ENCODE results near the gene SPATA22.
"Not testable (repeated sequence)": the region's sequence is repeated elsewhere in the genome, so short reads cannot be mapped to it uniquely, and the experiment has no call there.

The SPATA22 gene

GRCh38 chr17:3501344-3501743, 29.7 kb upstream of the SPATA22 start:
- peaks cover 9% of the 10 kb centered on the region for H3K27me3 Mint-ChIP-seq
- intact Hi-C loops (cut with micrococcal nuclease): no loop called here
- H3K4me1 Mint-ChIP-seq (ENCODE audit: low read depth): no peaks in the 10 kb centered on the region
- no peak overlapping the region for H3K4me3 Mint-ChIP-seq
- no peaks in the 10 kb centered on the region for H3K36me3 Mint-ChIP-seq (ENCODE audit: low read depth)
- peaks cover 5% of the 10 kb centered on the region for H3K9me3 Mint-ChIP-seq
- no peak overlapping the region for H3K27ac Mint-ChIP-seq

GRCh38 chr17:3497101-3497500, 25.5 kb upstream of the SPATA22 start:
- H3K36me3 Mint-ChIP-seq (ENCODE audit: low read depth): no peaks in the 10 kb centered on the region

GRCh38 chr17:3485481-3486068, 14.0 kb upstream of the SPATA22 start:
- Mint-ChIP-seq H3K4me1 (ENCODE audit: low read depth) (no peaks in the 10 kb centered on the region), H3K27me3 (peaks cover 17% of the 10 kb centered on the region)

More at GRCh38 chr17:3497101-3497500, 25.5 kb upstream of the SPATA22 start:
- Mint-ChIP-seq H3K4me3 (no peak overlapping the region), H3K27ac (no peak overlapping the region), H3K27me3 (peaks cover 10% of the 10 kb centered on the region), H3K9me3 (peaks cover 5% of the 10 kb centered on the region), H3K4me1 (ENCODE audit: low read depth) (no peaks in the 10 kb centered on the region)
- intact Hi-C loops (cut with micrococcal nuclease): no loop called here

GRCh38 chr17:3482852-3483251, 11.2 kb upstream of the SPATA22 start:
- Mint-ChIP-seq H3K4me1 (ENCODE audit: low read depth) (no peaks in the 10 kb centered on the region), H3K27ac (no peak overlapping the region), H3K27me3 (peaks cover 16% of the 10 kb centered on the region), H3K36me3 (ENCODE audit: low read depth) (no peaks in the 10 kb centered on the region), H3K4me3 (no peak overlapping the region), H3K9me3 (no peaks in the 10 kb centered on the region)
- intact Hi-C loops (cut with micrococcal nuclease): no loop called here

More at GRCh38 chr17:3485481-3486068, 14.0 kb upstream of the SPATA22 start:
- Mint-ChIP-seq H3K9me3 (no peaks in the 10 kb centered on the region), H3K36me3 (ENCODE audit: low read depth) (no peaks in the 10 kb centered on the region), H3K4me3 (no peak overlapping the region), H3K27ac (no peak overlapping the region)
- intact Hi-C loops (cut with micrococcal nuclease): no loop called here

GRCh38 chr17:3479988-3480387, 8.4 kb upstream of the SPATA22 start:
- H3K4me3 Mint-ChIP-seq: no peak overlapping the region
- no peaks in the 10 kb centered on the region for H3K36me3 Mint-ChIP-seq (ENCODE audit: low read depth)
- intact Hi-C loops (cut with micrococcal nuclease): no loop called here
- no peak overlapping the region for H3K27ac Mint-ChIP-seq
- H3K4me1 Mint-ChIP-seq (ENCODE audit: low read depth): peaks cover 6% of the 10 kb centered on the region
- peaks cover 10% of the 10 kb centered on the region for H3K27me3 Mint-ChIP-seq
- no peaks in the 10 kb centered on the region for H3K9me3 Mint-ChIP-seq

GRCh38 chr17:3475812-3476610, 4.4 kb upstream of the SPATA22 start, which contains the start of gene ASPA:
Gene ASPA, plus strand, starts transcription at chr17:3475997. Its CDS starts 163 bp downstream, at chr17:3476160.
- no peak within 1 kb of the TSS for H3K27ac Mint-ChIP-seq
- intact Hi-C loops (cut with micrococcal nuclease): no loop called here
- H3K4me1 Mint-ChIP-seq (ENCODE audit: low read depth): peaks cover 6% of the 10 kb centered on the region
- no peaks in the 10 kb centered on the region for H3K36me3 Mint-ChIP-seq (ENCODE audit: low read depth)
- H3K4me3 Mint-ChIP-seq: no peak within 1 kb of the TSS
- peaks cover 5% of the 10 kb centered on the region for H3K27me3 Mint-ChIP-seq
- H3K9me3 Mint-ChIP-seq: no peaks in the 10 kb centered on the region

GRCh38 chr17:3475251-3475685, 3.6 kb upstream of the SPATA22 start:
- Mint-ChIP-seq H3K4me1 (ENCODE audit: low read depth) (peaks cover 6% of the 10 kb centered on the region), H3K4me3 (no peak overlapping the region), H3K9me3 (no peaks in the 10 kb centered on the region), H3K27ac (no peak overlapping the region), H3K36me3 (ENCODE audit: low read depth) (no peaks in the 10 kb centered on the region), H3K27me3 (peaks cover 5% of the 10 kb centered on the region)
- intact Hi-C loops (cut with micrococcal nuclease): no loop called here

GRCh38 chr17:3474212-3474611, 2.6 kb upstream of the SPATA22 start:
- Mint-ChIP-seq H3K4me1 (ENCODE audit: low read depth) (peaks cover 6% of the 10 kb centered on the region), H3K27me3 (peaks cover 5% of the 10 kb centered on the region), H3K9me3 (no peaks in the 10 kb centered on the region), H3K27ac (no peak overlapping the region), H3K36me3 (ENCODE audit: low read depth) (no peaks in the 10 kb centered on the region), H3K4me3 (no peak overlapping the region)
- intact Hi-C loops (cut with micrococcal nuclease): no loop called here

DNA sequence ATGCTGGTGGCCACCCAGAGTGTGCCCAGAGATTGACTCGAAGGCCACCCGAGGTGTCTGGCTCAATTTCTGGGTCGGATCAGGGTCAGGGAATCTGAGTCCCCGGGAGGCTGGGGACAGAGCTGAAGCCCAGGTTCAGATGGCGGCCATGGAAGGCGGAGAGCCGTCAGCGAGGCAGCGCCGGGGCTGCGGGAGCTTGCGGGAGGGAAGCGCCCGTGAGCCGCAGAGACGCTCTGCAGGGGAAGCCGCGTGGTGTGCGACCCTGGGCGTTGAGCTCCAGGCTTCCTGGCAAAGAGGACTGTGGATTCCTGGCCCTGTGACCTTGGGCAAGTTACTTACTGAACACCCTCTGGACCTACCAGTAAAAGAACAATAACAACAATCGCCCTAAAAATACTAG, 518 bp upstream of the SPATA22 start:
- intact Hi-C loops (cut with micrococcal nuclease): no loop called here
- H3K9me3 Mint-ChIP-seq: no peaks in the 10 kb centered on the region
- H3K36me3 Mint-ChIP-seq (ENCODE audit: low read depth): no peaks in the 10 kb centered on the region
- H3K27me3 Mint-ChIP-seq: no peaks in the 10 kb centered on the region
- H3K27ac Mint-ChIP-seq: no peak overlapping the region
- peaks cover 6% of the 10 kb centered on the region for H3K4me1 Mint-ChIP-seq (ENCODE audit: low read depth)
- no peak overlapping the region for H3K4me3 Mint-ChIP-seq

- intact Hi-C loops (cut with micrococcal nuclease): no loop called here
- Mint-ChIP-seq H3K27ac (no peak overlapping the region), H3K9me3 (no peaks in the 10 kb centered on the region), H3K36me3 (ENCODE audit: low read depth) (no peaks in the 10 kb centered on the region), H3K4me1 (ENCODE audit: low read depth) (no peaks in the 10 kb centered on the region), H3K4me3 (no peak overlapping the region), H3K27me3 (no peaks in the 10 kb centered on the region)
Observed at GRCh38 chr17:3469529-3469928, 2.1 kb downstream of the SPATA22 start.

GRCh38 chr17:3466355-3466754, 5.3 kb downstream of the SPATA22 start:
- H3K27me3 Mint-ChIP-seq; H3K9me3 Mint-ChIP-seq; H3K27ac Mint-ChIP-seq; H3K4me3 Mint-ChIP-seq; H3K4me1 Mint-ChIP-seq (ENCODE audit: low read depth); H3K36me3 Mint-ChIP-seq (ENCODE audit: low read depth); intact Hi-C loops (cut with micrococcal nuclease): not testable (repeated sequence)

- no peak overlapping the region for H3K4me3 Mint-ChIP-seq
- H3K27ac Mint-ChIP-seq: no peak overlapping the region
- intact Hi-C loops (cut with micrococcal nuclease): loop anchor here (5.0 kb wide), 1 partner anchor 401 kb away; no protein-coding TSS in a partner anchor
- H3K4me1 Mint-ChIP-seq (ENCODE audit: low read depth): no peaks in the 10 kb centered on the region
- H3K9me3 Mint-ChIP-seq: no peaks in the 10 kb centered on the region
- peaks cover 1% of the 10 kb centered on the region for H3K27me3 Mint-ChIP-seq
- H3K36me3 Mint-ChIP-seq (ENCODE audit: low read depth): no peaks in the 10 kb centered on the region
Observed at GRCh38 chr17:3448059-3448665, 23.5 kb downstream of the SPATA22 start.

GRCh38 chr17:3447625-3448024, 24.0 kb downstream of the SPATA22 start:
- no peak overlapping the region for H3K4me3 Mint-ChIP-seq
- intact Hi-C loops (cut with micrococcal nuclease): loop anchor here (5.0 kb wide), 1 partner anchor 400 kb away; no protein-coding TSS in a partner anchor
- H3K36me3 Mint-ChIP-seq (ENCODE audit: low read depth): no peaks in the 10 kb centered on the region
- H3K27ac Mint-ChIP-seq: no peak overlapping the region
- no peaks in the 10 kb centered on the region for H3K4me1 Mint-ChIP-seq (ENCODE audit: low read depth)
- H3K27me3 Mint-ChIP-seq: peaks cover 1% of the 10 kb centered on the region
- no peaks in the 10 kb centered on the region for H3K9me3 Mint-ChIP-seq

DNA sequence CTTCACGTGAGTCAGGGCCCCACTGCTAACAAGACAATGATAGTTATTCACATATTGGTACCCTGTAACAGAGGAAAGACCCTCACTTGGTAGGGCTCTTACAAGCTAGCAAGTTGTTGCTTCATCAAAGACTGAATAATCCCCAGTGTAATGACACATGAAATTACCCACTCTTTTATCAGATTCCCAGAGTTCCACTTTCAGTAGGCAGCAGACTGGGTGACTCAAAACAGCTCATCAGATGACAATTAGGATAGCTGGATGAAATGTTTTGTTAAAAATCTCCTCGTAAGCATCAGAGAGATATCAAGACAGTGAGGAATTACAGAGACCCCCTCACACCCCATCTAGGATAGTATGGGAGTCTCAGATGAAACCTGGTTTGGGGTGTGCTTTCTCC, 31.2 kb downstream of the SPATA22 start:
- intact Hi-C loops (cut with micrococcal nuclease): no loop called here
- Mint-ChIP-seq H3K4me3 (no peak overlapping the region), H3K27me3 (peaks cover 8% of the 10 kb centered on the region), H3K27ac (no peak overlapping the region), H3K4me1 (ENCODE audit: low read depth) (no peaks in the 10 kb centered on the region), H3K36me3 (ENCODE audit: low read depth) (no peaks in the 10 kb centered on the region), H3K9me3 (no peaks in the 10 kb centered on the region)

Measured in dendritic cell treated with granulocyte-macrophage colony-stimulating factor and Interleukin-4, amounts not matched to agents 40 ng/mL and 50 ng/mL, for 4 days (primary cell).